GM10248 (cell line): ENCODE results near the gene FNDC5.

Source experiments
- CTCF ChIA-PET: fragments of 300-600 bp; sonication (Branson Sonifier 250); formaldehyde crosslinking; extraction: SDS; loops from one replicate; lab custom pipeline; 2021; ENCODE audit warnings: antibody characterized with exemption; lab: Yijun Ruan, JAX
- POLR2A ChIA-PET: fragments of 350-650 bp; sonication (Branson Sonifier 250); formaldehyde crosslinking; extraction: SDS; loops from one replicate; lab custom pipeline; 2020; ENCODE audit warnings: antibody characterized with exemption; lab: Yijun Ruan, JAX
- DNase-seq: peaks from one replicate; pipeline ENCODE4 v3.0.0; 2012; ENCODE audit errors: extremely low spot score
- CTCF ChIP-seq: IDR thresholded peaks from 2 replicates; pipeline ENCODE4 v1.5.1; 2012; ENCODE audit warnings: mild to moderate bottlenecking, low read depth; ENCODE audit errors: extremely low read depth, missing control alignments, control extremely low read depth

Gene FNDC5

GRCh38 chr1:32889731-32890278 lies 19.1 kb upstream of the FNDC5 start:
- TF ChIP-seq CTCF = no peak
- CTCF ChIA-PET = interaction anchor here (0.9 to 3.5 kb wide), 6 partner anchors 11 to 196 kb away, joined by 5 to 9 read pairs (median 7); no protein-coding TSS in a partner anchor
- no peak for DNase-seq
- POLR2A ChIA-PET = no interaction called here

- DNase-seq = no peak
- ChIA-PET POLR2A (no interaction called here), CTCF (interaction anchor here (1.1 to 2.6 kb wide), 3 partner anchors 8 to 176 kb away, joined by 3 to 8 read pairs (median 6); no protein-coding TSS in a partner anchor)
- TF ChIP-seq CTCF = no peak
Observed at GRCh38 chr1:32888677-32889420, 18.1 kb upstream of the FNDC5 start.

GRCh38 chr1:32888134-32888533 lies 17.4 kb upstream of the FNDC5 start:
- no peak for DNase-seq
- POLR2A ChIA-PET = no interaction called here
- CTCF ChIA-PET = interaction anchor here (1.1 to 3.7 kb wide), 4 partner anchors 9 to 12 kb away, joined by 3 to 28 read pairs (median 8); no protein-coding TSS in a partner anchor
- no peak for TF ChIP-seq CTCF

- no peak for DNase-seq
- TF ChIP-seq CTCF = no peak
- ChIA-PET CTCF (interaction anchor here (1.1 to 3.7 kb wide), 3 partner anchors 9 to 12 kb away, joined by 3 to 28 read pairs (median 10); no protein-coding TSS in a partner anchor), POLR2A (no interaction called here)
Observed at GRCh38 chr1:32887623-32888022, 16.9 kb upstream of the FNDC5 start.

GRCh38 chr1:32886828-32887414 lies 16.2 kb upstream of the FNDC5 start:
- DNase-seq = no peak
- ChIA-PET POLR2A (no interaction called here), CTCF (interaction anchor here (0.9 to 3.7 kb wide), 5 partner anchors 10 to 143 kb away, joined by 3 to 28 read pairs (median 4); no protein-coding TSS in a partner anchor)
- no peak for TF ChIP-seq CTCF
